Osteoblast (primary cell): Measurements from ENCODE around the gene CRYZL1. TPM values are rescaled to one million over a fixed set of nuclear protein-coding genes. Genes with fewer than 3 reads are reported as not detected.
A peak's percentile ranks its signal among the peaks of the same experiment; 100 is the strongest.
"Not testable (repeated sequence)": the region's sequence is repeated elsewhere in the genome, so short reads cannot be mapped to it uniquely, and the experiment has no call there.

Source experiments
- DNase-seq: peaks from one replicate; pipeline ENCODE4 v3.0.0; 2011; ENCODE audit warnings: low spot score, mixed read lengths; ENCODE audit not compliant: insufficient read length; ENCODE audit errors: missing footprints
- H2AFZ ChIP-seq: 2 replicates; pipeline ENCODE4 v1.6.0; 2011; ENCODE audit warnings: mild to moderate bottlenecking, low read length
- H3K27ac ChIP-seq: 2 replicates; pipeline ENCODE4 v1.5.1; 2011; ENCODE audit warnings: mild to moderate bottlenecking, low read depth, low read length, moderate library complexity
- H3K27me3 ChIP-seq: 2 replicates; pipeline ENCODE4 v1.6.0; 2012; ENCODE audit warnings: mild to moderate bottlenecking, control low read depth, inconsistent platforms, low read length, moderate library complexity; ENCODE audit not compliant: insufficient read depth
- H3K36me3 ChIP-seq: 2 replicates; pipeline ENCODE4 v1.5.1; 2011; ENCODE audit warnings: mild to moderate bottlenecking, low read length, control low read depth, moderate library complexity; ENCODE audit not compliant: insufficient read depth
- H3K4me1 ChIP-seq: 2 replicates; pipeline ENCODE4 v1.5.1; 2011; ENCODE audit warnings: mild to moderate bottlenecking, low read length, control low read depth, moderate library complexity; ENCODE audit not compliant: insufficient read depth
- H3K4me2 ChIP-seq: 2 replicates; pipeline ENCODE4 v1.6.0; 2011; ENCODE audit warnings: mild to moderate bottlenecking, low read length; ENCODE audit not compliant: insufficient read depth
- H3K4me3 ChIP-seq: fragments of 200-600 bp; sonication (generic); 3 replicates; pipeline ENCODE4 v1.5.1; 2012; ENCODE audit warnings: mild to moderate bottlenecking, low read length, inconsistent platforms; ENCODE audit not compliant: insufficient read depth
- H3K79me2 ChIP-seq: 2 replicates; pipeline ENCODE4 v1.6.0; 2012; ENCODE audit warnings: mild to moderate bottlenecking, low read length, control low read depth, inconsistent platforms; ENCODE audit not compliant: insufficient read depth
- H3K9me3 ChIP-seq: 2 replicates; pipeline ENCODE4 v1.5.1; 2011; ENCODE audit warnings: low read depth, low read length, control low read depth
- H4K20me1 ChIP-seq: 2 replicates; pipeline ENCODE4 v1.6.0; 2012; ENCODE audit warnings: mild to moderate bottlenecking, low read length, control low read depth; ENCODE audit not compliant: insufficient read depth
- total RNA-seq: library from RNA; depleted of rRNA; stranded (reverse); fragments of >200 nt; gene quantifications from 2 replicates; pipeline ENCODE4 v1.2.3, GENCODE V29; 2012
- TF ChIP-seq, protein P1 (sequence below): IDR thresholded peaks from 2 replicates; pipeline ENCODE4 v1.5.1; 2011; ENCODE audit warnings: mild to moderate bottlenecking, low read depth, low read length, moderate library complexity; ENCODE audit errors: extremely low read depth

Gene CRYZL1
- total RNA-seq, 1 donor, result 28.6 TPM

DNA sequence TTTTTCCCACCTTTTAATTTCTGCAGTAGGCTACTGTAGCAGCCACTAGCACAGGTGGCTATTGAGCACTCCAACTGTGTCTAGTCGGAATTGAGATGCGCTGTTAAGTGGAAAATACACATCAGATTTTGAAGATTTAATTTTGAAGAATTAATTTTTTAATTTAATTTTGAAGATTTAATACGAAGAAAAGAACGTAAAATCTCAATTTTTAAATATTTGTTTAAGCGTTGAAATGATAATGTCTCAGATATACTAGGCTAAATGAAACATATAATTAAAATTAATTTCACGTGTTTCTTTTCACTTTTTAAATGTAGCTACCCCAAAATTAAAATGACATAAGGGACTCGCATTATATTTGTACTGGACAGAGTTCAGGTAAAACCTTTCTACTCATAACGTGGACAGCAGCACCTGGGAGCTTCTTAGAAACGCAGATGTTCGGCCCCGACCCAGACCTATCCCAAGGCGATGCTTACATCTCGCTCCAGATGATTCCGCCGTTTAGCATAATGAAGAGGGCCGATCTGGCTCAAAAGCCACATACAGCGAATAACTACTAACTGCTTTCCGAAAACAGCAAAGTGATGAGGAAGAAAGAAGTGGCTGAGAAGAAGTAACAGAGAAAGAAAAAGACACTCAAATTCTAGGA lies 717 bp downstream of the CRYZL1 start:
- peaks cover 15% of the 10 kb centered on the region for H4K20me1 ChIP-seq
- peak; percentile 53 for DNase-seq
- H2AFZ ChIP-seq, result peak overlapping the region; percentile 100
- H3K4me3 ChIP-seq, result peak overlapping the region; percentile 99
- peak overlapping the region; percentile 83 for H3K4me2 ChIP-seq
- H3K27ac ChIP-seq, result peak overlapping the region; percentile 97
- TF ChIP-seq, protein P1, sequence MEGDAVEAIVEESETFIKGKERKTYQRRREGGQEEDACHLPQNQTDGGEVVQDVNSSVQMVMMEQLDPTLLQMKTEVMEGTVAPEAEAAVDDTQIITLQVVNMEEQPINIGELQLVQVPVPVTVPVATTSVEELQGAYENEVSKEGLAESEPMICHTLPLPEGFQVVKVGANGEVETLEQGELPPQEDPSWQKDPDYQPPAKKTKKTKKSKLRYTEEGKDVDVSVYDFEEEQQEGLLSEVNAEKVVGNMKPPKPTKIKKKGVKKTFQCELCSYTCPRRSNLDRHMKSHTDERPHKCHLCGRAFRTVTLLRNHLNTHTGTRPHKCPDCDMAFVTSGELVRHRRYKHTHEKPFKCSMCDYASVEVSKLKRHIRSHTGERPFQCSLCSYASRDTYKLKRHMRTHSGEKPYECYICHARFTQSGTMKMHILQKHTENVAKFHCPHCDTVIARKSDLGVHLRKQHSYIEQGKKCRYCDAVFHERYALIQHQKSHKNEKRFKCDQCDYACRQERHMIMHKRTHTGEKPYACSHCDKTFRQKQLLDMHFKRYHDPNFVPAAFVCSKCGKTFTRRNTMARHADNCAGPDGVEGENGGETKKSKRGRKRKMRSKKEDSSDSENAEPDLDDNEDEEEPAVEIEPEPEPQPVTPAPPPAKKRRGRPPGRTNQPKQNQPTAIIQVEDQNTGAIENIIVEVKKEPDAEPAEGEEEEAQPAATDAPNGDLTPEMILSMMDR, result no peak
- H3K4me1 ChIP-seq, result peaks cover 18% of the 10 kb centered on the region
- H3K79me2 ChIP-seq, result peaks cover 81% of the 10 kb centered on the region
- no peaks in the 10 kb centered on the region for H3K27me3 ChIP-seq
- no peaks in the 10 kb centered on the region for H3K36me3 ChIP-seq
- no peaks in the 10 kb centered on the region for H3K9me3 ChIP-seq

DNA sequence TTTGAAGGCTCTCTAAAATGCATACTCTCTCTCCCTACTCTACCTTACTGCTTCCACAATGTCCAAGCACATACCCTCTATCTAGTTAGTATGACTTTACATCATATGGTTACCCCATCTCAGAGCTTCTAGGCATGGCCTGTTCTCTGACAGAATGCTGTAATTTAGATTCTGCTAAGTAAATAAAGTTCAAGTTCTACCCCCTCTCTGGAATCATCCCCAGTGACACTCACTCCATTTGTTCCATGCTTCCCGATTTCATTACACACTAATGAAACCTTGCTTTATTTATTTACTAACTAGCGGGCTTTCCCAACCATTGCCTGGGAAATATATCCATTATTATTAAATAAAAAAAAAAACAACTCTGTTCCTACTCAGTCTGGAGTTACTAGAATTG lies 7.3 kb downstream of the CRYZL1 start:
- Histone ChIP-seq H3K27ac (no peak overlapping the region), H3K4me1 (no peaks in the 10 kb centered on the region), H3K36me3 (peaks cover 10% of the 10 kb centered on the region), H3K79me2 (peaks cover 64% of the 10 kb centered on the region), H3K27me3 (no peaks in the 10 kb centered on the region), H3K4me3 (no peak overlapping the region), H3K9me3 (no peaks in the 10 kb centered on the region), H4K20me1 (peaks cover 6% of the 10 kb centered on the region), H3K4me2 (no peak overlapping the region), H2AFZ (no peak overlapping the region)
- DNase-seq, result no peak
- TF ChIP-seq, protein P1, result no peak

DNA sequence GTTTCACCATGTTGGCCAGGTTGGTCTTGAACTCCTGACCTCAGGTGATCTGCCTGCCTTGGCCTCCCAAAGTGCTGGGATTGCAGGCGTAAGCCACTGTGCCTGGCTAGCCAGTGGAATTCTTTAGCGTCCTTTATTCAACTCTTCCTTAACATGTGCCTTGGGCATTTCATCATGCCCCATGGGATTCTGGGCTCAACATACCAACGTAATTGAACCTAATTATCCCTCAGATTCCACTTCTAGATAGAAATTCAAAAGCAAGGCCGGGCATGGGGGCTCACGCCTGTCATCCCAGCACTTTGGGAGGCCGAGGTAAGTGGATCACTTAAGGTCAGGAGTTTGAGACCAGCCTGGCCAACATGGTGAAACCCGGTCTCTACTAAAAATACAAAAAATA lies 15.4 kb downstream of the CRYZL1 start:
- H3K4me1 ChIP-seq, H3K4me3 ChIP-seq, H3K27ac ChIP-seq, H4K20me1 ChIP-seq, H3K4me2 ChIP-seq, H2AFZ ChIP-seq, H3K27me3 ChIP-seq, H3K9me3 ChIP-seq, DNase-seq: not testable (repeated sequence)
- Histone ChIP-seq H3K36me3 (peaks cover 35% of the 10 kb centered on the region), H3K79me2 (peaks cover 17% of the 10 kb centered on the region)

DNA sequence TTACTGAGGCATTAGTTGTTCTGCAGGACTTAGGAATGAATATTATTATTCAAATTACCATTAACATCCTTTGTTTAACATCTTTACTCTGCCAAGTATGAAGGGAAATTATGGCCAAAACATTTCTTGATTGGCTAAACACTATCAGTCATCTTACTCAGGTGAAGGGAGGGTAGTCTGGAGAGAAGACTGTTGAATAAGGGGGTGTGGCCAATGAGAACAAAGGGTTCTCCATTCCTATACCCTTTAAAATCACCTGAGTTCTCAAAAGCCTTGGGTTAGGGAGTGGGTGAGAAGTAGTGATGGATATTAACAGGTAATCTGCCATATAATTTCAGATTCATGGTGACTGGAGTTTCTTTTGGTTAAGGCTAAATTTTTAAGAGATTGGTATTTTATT lies 19.3 kb downstream of the CRYZL1 start:
- peaks cover 39% of the 10 kb centered on the region for H3K36me3 ChIP-seq
- H3K27ac ChIP-seq, result no peak overlapping the region

More for the DNA sequence above, 19.3 kb downstream of the CRYZL1 start:
- Histone ChIP-seq H4K20me1 (peaks cover 2% of the 10 kb centered on the region), H3K79me2 (peaks cover 9% of the 10 kb centered on the region), H3K27me3 (no peaks in the 10 kb centered on the region), H3K4me2 (no peak overlapping the region), H3K4me3 (no peak overlapping the region), H3K9me3 (no peaks in the 10 kb centered on the region), H3K4me1 (no peaks in the 10 kb centered on the region), H2AFZ (no peak overlapping the region)
- TF ChIP-seq, protein P1, result no peak
- DNase-seq, result no peak
